Measurements from ENCODE around the gene RPUSD1.

RPUSD1 gene

GRCh38 chr16:818592-818991, 30.4 kb upstream of the RPUSD1 start:
- no peak for DNase-seq (ENCODE audit: low spot score)

DNA sequence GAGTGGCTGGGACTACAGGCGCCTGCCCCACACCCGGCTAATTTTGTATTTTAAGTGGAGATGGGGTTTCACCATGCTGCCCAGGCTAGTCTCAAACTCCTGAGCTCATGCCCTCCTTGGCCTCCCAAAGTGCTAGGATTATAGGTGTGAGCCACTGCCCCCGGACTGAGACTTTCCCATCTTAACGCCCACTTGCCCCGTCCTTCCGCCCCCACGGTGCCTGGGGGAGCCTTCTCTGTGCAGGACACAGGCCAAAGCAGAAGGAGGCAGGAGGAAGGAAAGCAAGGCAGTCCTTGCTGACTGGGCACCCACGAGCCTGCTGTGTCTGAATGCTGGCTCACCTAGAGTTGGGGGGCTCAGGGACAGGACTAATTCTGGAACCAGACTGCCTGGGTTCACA, 30.0 kb upstream of the RPUSD1 start:
- DNase-seq (ENCODE audit: low spot score): no peak

- no peak for DNase-seq (ENCODE audit: low spot score)
Measured at GRCh38 chr16:817001-817906, 29.1 kb upstream of the RPUSD1 start.

- DNase-seq (ENCODE audit: low spot score): no peak
Measured at GRCh38 chr16:815861-816260, 27.7 kb upstream of the RPUSD1 start.

- DNase-seq (ENCODE audit: low spot score): no peak
Measured at GRCh38 chr16:814974-815373, 26.8 kb upstream of the RPUSD1 start.

DNA sequence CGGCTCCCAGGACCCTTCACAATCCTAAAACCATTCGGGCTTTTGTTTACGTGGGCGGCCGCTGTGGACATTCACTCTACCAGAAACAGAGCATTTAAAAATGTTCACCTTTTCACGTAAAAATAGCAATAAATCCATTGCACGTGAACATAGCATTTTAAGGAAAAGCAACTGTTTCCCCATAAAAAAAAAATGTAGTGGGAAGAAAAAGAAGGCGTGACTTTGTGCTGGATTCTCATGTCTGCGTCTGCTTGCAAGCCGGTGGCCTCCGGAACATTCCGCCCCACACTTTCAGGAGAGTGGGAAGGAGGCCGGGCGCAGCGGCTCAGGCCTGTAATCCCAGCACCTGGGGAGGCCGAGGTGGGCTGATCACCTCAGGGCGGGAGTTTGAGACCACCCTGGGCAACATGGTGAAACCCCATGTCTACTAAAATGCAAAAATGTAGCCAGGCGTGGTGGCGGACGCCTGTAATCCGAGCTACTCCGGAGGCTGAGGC, 25.8 kb upstream of the RPUSD1 start:
- no peak for DNase-seq (ENCODE audit: low spot score)

DNA sequence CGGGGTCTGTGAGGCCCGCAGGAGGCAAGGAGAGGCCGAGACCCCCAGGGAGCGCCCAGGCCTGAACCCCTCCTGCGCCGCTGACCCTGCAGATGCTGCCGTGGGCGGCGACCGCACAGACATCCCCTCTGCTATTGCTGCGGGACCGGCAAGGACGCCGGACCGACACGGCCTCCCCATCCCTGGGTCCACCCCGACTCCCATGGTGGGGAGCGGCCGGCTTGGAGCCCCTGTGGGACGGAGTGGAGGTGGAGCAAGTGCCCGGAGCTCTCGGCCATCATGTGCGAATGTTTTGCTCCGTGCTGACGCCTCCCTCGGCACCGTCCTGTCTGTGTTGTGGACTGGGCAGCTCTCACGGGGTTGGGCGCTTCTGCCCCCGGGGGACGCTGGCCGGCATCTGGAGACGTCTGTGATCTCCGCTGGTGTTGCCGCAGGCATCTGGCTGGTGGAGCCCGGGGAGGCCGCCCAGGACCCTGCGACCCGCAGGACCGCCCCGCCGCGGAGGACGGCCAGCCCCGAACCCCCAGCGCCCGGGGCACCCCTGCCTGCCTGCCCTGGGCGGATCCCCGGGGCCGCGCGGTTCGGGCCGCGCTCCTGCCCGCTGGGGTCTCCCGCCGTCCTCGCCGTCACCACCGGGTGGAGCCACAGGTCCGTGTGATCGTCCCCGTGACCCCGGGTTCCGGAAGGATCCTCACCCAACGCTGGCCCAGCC, 25.2 kb upstream of the RPUSD1 start:
- no peak for DNase-seq (ENCODE audit: low spot score)

DNA sequence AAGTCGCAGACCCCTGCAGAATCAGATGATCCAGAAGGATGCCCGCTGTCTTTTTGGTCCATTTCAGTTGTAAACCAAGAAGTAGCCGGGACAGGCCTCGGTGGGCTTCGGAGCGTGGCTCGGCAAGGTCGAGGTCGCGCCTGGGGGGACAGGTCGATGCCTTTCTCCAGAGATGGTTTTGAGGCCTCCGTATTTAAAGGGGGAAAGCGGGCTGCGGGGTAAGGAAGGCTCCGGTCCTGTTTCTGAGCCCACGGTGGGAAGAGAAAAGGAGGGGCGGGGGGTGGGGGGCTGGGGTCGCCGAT, 19.9 kb upstream of the RPUSD1 start:
- DNase-seq (ENCODE audit: low spot score): no peak

- DNase-seq (ENCODE audit: low spot score): peak; percentile 91
Measured at GRCh38 chr16:807347-808084, 19.3 kb upstream of the RPUSD1 start.

- no peak for DNase-seq (ENCODE audit: low spot score)
Measured at GRCh38 chr16:805474-805873, 17.3 kb upstream of the RPUSD1 start.

GRCh38 chr16:804193-805048, 16.2 kb upstream of the RPUSD1 start:
- DNase-seq (ENCODE audit: low spot score): no peak

DNA sequence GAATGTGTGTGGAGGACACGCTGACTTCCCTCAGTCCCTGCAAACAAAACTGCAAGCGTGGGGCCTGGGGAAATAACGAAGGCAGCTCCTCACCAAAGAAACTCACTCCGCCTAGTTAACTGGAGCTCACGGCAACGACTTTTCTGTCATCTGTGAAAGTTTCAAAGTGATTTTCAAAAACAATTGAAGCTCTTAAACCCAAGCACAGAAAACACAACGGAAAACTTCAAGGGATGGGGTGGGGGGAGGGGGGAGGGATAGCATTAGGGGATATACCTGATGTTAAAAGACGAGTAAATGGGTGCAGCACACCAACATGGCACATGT, 15.5 kb upstream of the RPUSD1 start:
- no peak for DNase-seq (ENCODE audit: low spot score)

GRCh38 chr16:802914-803753, 15.0 kb upstream of the RPUSD1 start:
- no peak for DNase-seq (ENCODE audit: low spot score)

DNA sequence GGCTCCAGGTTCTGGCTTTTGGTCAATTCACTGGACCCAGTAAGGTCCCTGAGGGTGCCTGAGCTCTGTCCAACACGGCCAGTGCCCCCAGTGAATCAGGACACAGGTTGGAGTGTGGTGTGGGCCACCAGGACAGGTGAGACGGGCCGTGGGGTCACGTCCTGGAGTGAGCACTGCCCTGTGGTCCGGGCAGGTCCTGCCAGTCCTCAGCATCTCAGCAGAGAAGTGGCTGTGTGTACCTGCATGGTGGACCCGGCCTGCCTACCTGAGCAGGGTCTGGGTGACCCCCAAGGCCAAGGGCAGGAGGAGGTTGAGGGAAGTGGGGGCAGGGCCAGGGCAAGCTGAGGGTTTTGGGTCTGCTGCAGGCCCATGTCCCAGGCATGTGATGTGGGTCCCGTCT, 14.3 kb upstream of the RPUSD1 start:
- no peak for DNase-seq (ENCODE audit: low spot score)

DNA sequence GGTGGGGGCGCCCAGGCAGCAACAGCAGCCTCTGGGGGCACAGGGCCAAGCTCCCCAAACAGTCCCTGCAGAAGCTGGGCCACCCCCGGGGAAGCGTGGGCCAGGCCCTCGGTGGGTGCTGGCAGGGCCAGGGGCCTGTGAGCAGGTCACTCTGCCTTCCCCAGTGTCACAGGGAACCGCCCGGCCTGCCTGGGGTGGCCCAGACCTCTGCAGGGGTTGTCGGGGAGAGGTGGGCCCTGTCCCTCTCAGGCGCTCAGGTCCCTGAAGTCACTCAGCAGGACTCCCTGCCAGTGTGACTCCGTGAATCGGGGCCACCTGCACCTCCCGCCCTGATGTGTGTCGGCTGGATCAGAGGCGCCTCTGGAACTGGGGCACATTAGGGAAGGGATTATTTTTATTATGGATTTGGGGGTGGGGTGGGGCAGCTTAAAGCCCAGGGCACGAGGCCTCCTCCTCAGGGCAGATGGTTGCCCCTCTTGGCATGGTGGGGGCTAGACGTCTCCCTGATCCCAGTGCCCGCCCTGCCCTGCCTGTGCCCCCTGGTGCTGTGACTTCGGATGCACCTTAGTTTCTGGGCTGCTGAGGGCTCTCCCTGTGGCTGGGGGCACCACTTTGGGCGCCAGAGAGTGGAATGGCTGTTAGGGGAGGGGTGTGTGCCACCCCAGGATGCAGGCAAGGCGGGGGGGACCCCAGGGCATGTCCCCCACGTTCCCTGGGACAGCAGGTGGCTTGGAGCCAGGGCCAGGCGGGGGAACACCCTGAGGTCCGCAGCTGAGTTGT, 13.6 kb upstream of the RPUSD1 start:
- no peak for DNase-seq (ENCODE audit: low spot score)

GRCh38 chr16:800834-801511, 12.8 kb upstream of the RPUSD1 start:
- DNase-seq (ENCODE audit: low spot score): peak; percentile 43

DNA sequence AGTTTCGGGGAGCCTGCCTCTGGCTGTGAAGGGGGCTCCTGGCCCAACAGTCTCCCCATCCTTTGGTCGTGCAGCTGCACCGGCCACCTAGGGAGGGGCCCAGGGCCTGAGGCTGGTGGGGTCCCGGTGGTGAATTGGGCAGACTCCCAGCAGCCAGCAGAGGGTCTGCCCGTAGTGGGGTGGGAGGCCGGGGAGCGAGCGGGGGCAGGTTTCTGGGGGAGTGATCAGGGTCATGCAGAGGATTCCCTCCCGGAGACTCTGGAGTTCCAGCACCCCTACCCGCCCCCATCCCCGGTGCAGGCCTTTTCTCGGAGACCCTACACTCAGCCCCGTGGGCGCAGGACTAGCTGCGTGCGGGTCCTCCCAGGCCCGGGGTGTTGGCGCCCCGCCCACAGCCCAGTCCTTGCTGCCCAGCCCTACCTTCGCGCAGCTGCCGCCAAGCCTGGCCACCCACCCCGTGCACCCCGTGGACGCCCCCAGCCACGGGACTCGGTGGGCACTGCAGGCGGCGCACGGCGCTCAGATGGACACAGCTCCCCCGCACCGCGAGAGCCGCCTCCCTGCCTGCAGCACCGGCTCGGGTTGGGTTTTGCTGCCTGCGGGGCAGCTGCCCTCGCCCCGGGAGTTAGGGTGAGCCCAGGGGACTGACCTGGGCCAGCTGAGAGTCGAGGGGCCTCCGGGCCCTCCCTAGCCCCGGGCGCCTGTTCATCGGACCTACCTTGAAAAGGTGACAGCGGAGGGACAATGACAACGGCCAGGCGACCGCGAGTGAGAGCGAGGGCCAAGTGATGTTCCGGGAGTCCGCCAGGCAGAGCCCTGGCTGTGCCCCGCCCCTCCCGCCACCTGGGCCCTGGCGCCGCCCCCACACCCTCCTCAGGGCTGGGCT, 12.0 kb upstream of the RPUSD1 start, which contains the start of gene GNG13:
GNG13 (minus strand) TSS at position 787 of the 886 bp plus-strand sequence. CDS start 1,657 bp downstream, outside the sequence.
- no peak for DNase-seq (ENCODE audit: low spot score)

All from cerebellar cortex (tissue), 1 donor.